Measurements from ENCODE around the gene RALGAPA1. TPM values are rescaled to one million over a fixed set of nuclear protein-coding genes. Genes with fewer than 3 reads are reported as not detected.
A peak's percentile ranks its signal among the peaks of the same experiment; 100 is the strongest.

RALGAPA1 gene
- total and polyA plus RNA-seq, 2 donors (not counting 1 experiment from before 2014, with no cell fraction given) = 17.3 to 94.0 TPM

DNA sequence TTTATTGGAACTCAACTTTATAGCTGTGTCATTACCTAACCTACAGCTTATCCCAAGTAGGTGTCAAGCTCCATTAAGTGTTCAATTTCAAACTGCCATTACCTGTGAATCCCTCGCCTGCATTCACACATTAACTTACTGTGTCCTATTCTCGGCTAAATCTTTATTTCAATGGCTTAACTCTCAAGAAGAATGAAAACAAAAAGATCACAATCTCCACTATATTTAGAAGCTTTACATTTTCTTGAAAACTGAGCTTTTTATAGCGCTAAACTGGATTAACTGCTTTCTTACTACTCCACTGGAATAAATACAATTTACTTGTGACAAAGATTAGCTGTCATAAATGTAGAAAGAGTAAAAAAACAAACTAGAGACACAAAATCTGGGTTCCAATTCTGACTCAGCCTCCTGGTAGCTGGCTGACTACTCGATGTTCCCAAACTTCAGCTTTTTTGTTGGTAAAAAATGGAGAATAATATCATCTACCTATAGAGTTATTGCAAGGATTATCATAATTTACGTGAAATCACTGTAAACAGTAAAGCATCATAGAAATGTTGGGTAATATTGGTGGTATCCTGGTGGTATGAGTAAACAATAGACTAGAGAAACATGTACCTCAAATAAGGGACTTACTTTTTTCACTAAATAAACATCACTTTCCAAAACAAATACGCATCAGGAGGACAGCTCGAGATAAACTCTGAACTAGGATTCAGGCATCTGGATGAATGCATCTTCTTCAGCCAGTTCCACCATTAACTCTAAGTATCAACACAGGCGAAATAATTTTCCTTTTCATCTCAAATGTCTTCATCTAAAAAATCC lies 1.7 kb downstream of the RALGAPA1 start:
- peak overlapping the region; percentile 98 for H3K4me3 Mint-ChIP-seq
- Histone ChIP-seq H3K27ac (ENCODE audit: low read length in 2 of 2) (no peak overlapping the region), H2AFZ (ENCODE audit: insufficient read depth, low read depth, low read length, poor library complexity, severe bottlenecking) (no peak overlapping the region), H3K9ac (ENCODE audit: low read length) (peak overlapping the region; percentile 87), H3K4me3 (ENCODE audit: control extremely low read depth in 1 of 5, extremely low read depth in 1 of 5, insufficient read depth in 1 of 5, low read depth in 2 of 5, low read length in 4 of 5) (no peak overlapping the region), H3K4me2 (replicated peaks; ENCODE audit: low read depth, low read length, poor library complexity, severe bottlenecking) (peak overlapping the region; percentile 86), H4K20me1 (ENCODE audit: control insufficient read depth, insufficient read depth, low read length, poor library complexity, severe bottlenecking) (no peaks in the 10 kb centered on the region), H3K79me2 (ENCODE audit: control insufficient read depth, insufficient read depth, low read length) (peaks cover 62% of the 10 kb centered on the region), H3K36me3 (replicated peaks in 1 of 2; ENCODE audit: control extremely low read depth in 1 of 2, control insufficient read depth in 1 of 2, extremely low read depth in 1 of 2, insufficient read depth in 2 of 2, low read length in 1 of 2) (no peaks in the 10 kb centered on the region), H3K9me3 (ENCODE audit: control extremely low read depth in 1 of 3, control insufficient read depth in 2 of 3, insufficient read depth in 1 of 3, low read length in 2 of 3) (no peaks in the 10 kb centered on the region), H3K4me1 (ENCODE audit: control insufficient read depth in 2 of 2, insufficient read depth in 2 of 2, low read length in 2 of 2) (peaks cover 12 to 14% of the 10 kb centered on the region in 2 donors), H3K27me3 (replicated peaks in 1 of 4; ENCODE audit: control extremely low read depth in 1 of 4, control insufficient read depth in 3 of 4, insufficient read depth in 4 of 4, low read length in 3 of 4) (no peaks in the 10 kb centered on the region)
- H3K27me3 Mint-ChIP-seq = no peaks in the 10 kb centered on the region
- DNase-seq (no peak), ATAC-seq (ENCODE audit: low read depth) (no peak)
- WGBS (ENCODE audit: insufficient coverage) = 92% methylated on average over 3 of the region's 8 CpGs
- no peak for TF ChIP-seq EZH2 (IDR thresholded peaks at IDR 0.05; ENCODE audit: borderline replicate concordance, insufficient read depth, low read depth, low read length, poor library complexity, severe bottlenecking)
- TF ChIP-seq, protein P1, sequence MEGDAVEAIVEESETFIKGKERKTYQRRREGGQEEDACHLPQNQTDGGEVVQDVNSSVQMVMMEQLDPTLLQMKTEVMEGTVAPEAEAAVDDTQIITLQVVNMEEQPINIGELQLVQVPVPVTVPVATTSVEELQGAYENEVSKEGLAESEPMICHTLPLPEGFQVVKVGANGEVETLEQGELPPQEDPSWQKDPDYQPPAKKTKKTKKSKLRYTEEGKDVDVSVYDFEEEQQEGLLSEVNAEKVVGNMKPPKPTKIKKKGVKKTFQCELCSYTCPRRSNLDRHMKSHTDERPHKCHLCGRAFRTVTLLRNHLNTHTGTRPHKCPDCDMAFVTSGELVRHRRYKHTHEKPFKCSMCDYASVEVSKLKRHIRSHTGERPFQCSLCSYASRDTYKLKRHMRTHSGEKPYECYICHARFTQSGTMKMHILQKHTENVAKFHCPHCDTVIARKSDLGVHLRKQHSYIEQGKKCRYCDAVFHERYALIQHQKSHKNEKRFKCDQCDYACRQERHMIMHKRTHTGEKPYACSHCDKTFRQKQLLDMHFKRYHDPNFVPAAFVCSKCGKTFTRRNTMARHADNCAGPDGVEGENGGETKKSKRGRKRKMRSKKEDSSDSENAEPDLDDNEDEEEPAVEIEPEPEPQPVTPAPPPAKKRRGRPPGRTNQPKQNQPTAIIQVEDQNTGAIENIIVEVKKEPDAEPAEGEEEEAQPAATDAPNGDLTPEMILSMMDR (IDR thresholded peaks at IDR 0.05) = no peak
- CTCF ChIA-PET = interaction anchor here (1.0 to 2.8 kb wide), 5 partner anchors 10 to 19 kb away, joined by 3 to 12 read pairs (median 5); partner anchors contain the start of gene BRMS1L
- POLR2A ChIA-PET = no interaction called here
- peak overlapping the region; percentile 28 for H3K27ac Mint-ChIP-seq
- peaks cover 31% of the 10 kb centered on the region for H3K4me1 Mint-ChIP-seq
- H3K9me3 Mint-ChIP-seq (ENCODE audit: insufficient read depth) = no peaks in the 10 kb centered on the region
- intact Hi-C loops (cut with micrococcal nuclease) = loop anchor here (5.0 to 10.0 kb wide), 4 partner anchors 123 to 1345 kb away; partner anchors contain the start of genes INSM2, SPTSSA and SRP54
